ENCODE data around the gene DSTYK.

DNA sequence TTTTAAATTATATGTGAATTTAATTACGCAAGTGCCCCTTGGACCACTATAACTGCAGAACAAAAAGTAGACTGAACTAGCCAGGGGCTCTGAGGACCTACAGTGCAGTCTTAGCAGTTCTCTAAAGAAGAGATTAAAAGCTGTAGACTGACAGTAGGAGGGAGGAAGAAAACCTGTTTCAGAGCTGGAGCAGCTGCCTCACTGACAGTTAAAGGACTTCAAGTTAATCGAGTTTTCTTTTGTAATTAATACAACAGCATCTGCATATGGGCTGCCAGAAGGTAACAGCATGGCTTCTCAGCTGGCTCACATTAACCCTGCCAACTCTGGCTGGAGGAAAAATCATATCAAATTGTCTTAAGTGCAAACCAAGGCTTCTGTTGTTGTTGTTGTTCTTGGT, 19.9 kb downstream of the DSTYK start:
- TF ChIP-seq EP300 (IDR thresholded peaks at IDR 0.05) (no peak), POLR2A (IDR thresholded peaks at IDR 0.05) (no peak)
- TF ChIP-seq, protein P1, sequence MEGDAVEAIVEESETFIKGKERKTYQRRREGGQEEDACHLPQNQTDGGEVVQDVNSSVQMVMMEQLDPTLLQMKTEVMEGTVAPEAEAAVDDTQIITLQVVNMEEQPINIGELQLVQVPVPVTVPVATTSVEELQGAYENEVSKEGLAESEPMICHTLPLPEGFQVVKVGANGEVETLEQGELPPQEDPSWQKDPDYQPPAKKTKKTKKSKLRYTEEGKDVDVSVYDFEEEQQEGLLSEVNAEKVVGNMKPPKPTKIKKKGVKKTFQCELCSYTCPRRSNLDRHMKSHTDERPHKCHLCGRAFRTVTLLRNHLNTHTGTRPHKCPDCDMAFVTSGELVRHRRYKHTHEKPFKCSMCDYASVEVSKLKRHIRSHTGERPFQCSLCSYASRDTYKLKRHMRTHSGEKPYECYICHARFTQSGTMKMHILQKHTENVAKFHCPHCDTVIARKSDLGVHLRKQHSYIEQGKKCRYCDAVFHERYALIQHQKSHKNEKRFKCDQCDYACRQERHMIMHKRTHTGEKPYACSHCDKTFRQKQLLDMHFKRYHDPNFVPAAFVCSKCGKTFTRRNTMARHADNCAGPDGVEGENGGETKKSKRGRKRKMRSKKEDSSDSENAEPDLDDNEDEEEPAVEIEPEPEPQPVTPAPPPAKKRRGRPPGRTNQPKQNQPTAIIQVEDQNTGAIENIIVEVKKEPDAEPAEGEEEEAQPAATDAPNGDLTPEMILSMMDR (IDR thresholded peaks at IDR 0.05), result no peak
